DMS79 treated with DMSO at 0.1 percent for 48 hours (cell line): ENCODE results near the gene TAS2R1.

ENCODE experiments used
- DNase-seq: peaks from one replicate; lab custom pipeline; 2025; lab: John Stamatoyannopoulos, UW

TAS2R1 gene

DNA sequence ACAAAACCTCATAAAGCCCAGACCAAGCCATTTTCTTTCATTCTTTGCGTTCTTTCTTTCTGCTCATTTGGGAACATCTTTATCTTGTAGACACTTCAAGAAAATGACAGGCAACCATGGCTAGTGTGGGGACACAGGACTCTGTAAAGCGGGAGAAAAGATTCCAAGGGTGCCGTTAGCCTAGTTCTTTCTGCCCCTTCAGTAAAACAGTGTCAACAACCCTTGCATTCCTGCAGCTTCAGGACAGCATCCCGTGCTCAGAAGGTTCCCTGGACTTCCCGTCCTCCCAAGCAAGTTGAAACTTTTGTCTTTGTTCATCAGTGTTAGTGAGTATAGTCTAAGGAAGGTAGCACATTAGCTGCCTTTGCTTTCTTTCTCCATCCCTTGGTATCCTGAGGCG, 41.9 kb downstream of the TAS2R1 start:
- DNase-seq = no peak

DNA sequence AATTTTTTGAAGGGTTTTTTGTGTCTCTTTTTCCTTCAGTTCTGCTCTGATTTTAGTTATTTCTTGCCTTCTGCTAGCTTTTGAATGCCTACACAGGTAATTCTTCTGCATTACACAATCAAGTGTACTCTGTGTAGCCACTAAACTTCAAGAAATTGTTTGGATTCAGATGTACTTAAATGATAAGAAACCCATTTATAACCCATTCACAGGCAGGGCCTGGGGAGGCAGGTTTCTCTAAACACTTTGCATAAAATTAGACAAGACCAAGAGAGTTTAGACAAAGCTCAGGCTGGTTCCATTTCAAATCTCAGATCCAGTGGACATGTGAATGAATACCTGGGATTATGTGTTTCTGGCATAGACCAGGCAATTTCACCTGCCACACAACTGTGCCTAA, 43.0 kb downstream of the TAS2R1 start:
- DNase-seq = no peak

DNA sequence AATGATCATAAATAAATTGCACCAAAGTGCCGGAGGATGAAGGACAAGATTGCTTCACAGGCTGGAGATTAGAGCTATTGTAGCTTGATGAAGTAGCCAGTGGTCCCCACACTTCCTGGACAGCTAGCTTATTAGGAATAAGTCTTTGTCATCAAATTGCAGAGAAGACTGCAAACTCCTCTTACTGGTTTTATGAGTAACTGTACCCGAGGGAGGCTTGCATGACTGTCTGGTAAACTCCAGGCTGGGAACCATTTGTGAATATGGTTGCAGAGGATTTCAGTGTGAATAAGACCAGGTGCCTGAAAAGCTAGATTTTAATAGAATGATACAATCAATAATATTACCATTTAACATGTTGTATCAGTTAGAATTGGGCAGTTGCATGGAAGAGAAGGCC, 47.7 kb downstream of the TAS2R1 start:
- DNase-seq = no peak
